ENCODE data around the gene MYO1H.
A peak's percentile ranks its signal among the peaks of the same experiment; 100 is the strongest.
"Not testable (repeated sequence)": the region's sequence is repeated elsewhere in the genome, so short reads cannot be mapped to it uniquely, and the experiment has no call there.

Gene MYO1H

GRCh38 chr12:109352184-109352583, 4.5 kb downstream of the MYO1H start:
- DNase-seq, result peak; percentile 7

- peak; percentile 75 for DNase-seq
These were observed 8.9 kb downstream of the MYO1H start for GRCh38 chr12:109356577-109356976.

GRCh38 chr12:109357032-109357431, 9.3 kb downstream of the MYO1H start:
- DNase-seq, result peak; percentile 66

GRCh38 chr12:109358154-109358869, 10.6 kb downstream of the MYO1H start:
- no peak for DNase-seq

GRCh38 chr12:109359131-109359690, 11.5 kb downstream of the MYO1H start:
- no peak for DNase-seq

- DNase-seq, result no peak
These were observed 22.1 kb downstream of the MYO1H start for GRCh38 chr12:109369831-109370230.

GRCh38 chr12:109377139-109377685, 29.5 kb downstream of the MYO1H start:
- DNase-seq, result peak; percentile 52

GRCh38 chr12:109378569-109378968, 30.9 kb downstream of the MYO1H start:
- peak; percentile 70 for DNase-seq

- no peak for DNase-seq
These were observed 34.3 kb downstream of the MYO1H start for GRCh38 chr12:109382031-109382430.

GRCh38 chr12:109383240-109383639, 35.5 kb downstream of the MYO1H start:
- DNase-seq, result no peak

GRCh38 chr12:109385339-109386058, 37.8 kb downstream of the MYO1H start:
- DNase-seq, result peak; percentile 80

- peak; percentile 39 for DNase-seq
These were observed 38.3 kb downstream of the MYO1H start for GRCh38 chr12:109386059-109386433.

GRCh38 chr12:109387425-109388166, 39.9 kb downstream of the MYO1H start:
- DNase-seq, result peak; percentile 78

GRCh38 chr12:109388167-109388563, 40.5 kb downstream of the MYO1H start:
- DNase-seq, result no peak

GRCh38 chr12:109389146-109389545, 41.4 kb downstream of the MYO1H start:
- DNase-seq, result peak; percentile 54

GRCh38 chr12:109393437-109394345, 46.0 kb downstream of the MYO1H start:
- DNase-seq, result peak; percentile 70

GRCh38 chr12:109394891-109395290, 47.2 kb downstream of the MYO1H start:
- no peak for DNase-seq

GRCh38 chr12:109404841-109405240, 57.1 kb downstream of the MYO1H start:
- DNase-seq, result not testable (repeated sequence)

GRCh38 chr12:109406147-109406546, 58.4 kb downstream of the MYO1H start:
- not testable (repeated sequence) for DNase-seq

- DNase-seq, result peak; percentile 38
These were observed 71.3 kb downstream of the MYO1H start for GRCh38 chr12:109418848-109419480.

- no peak for DNase-seq
These were observed 73.8 kb downstream of the MYO1H start for GRCh38 chr12:109421355-109422087.
